Measurements from ENCODE around the gene TLR2.
"Not testable (repeated sequence)": the region's sequence is repeated elsewhere in the genome, so short reads cannot be mapped to it uniquely, and the experiment has no call there.

TLR2 gene

DNA sequence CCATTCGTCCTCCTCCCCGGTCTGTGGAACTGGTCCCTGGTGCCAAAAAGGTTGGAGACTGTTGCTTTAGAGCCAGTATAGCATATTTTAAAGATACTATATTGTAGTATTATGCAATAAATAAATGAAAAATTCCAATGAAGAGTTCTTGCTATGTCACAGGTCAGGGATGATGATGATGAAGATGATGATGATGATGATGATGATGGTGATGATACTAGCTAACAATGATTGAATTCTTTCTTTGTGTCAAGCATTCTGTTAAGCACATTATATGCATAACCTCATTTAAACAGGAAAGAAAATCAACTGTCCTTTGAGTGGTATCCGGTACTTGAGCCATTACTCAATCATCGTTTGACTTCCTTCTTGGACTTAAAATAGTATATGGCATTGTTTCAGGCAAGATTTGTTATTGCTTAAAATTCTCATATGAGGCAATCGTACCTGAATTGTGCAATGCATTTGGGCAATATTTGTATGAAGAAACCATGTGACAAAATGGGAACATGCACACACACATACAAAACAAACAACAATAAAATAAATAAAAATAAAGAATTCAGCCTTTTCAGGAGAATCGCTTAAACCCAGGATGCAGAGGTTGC, 22.8 kb upstream of the TLR2 start:
- DNase-seq (ENCODE audit: low spot score), result no peak

DNA sequence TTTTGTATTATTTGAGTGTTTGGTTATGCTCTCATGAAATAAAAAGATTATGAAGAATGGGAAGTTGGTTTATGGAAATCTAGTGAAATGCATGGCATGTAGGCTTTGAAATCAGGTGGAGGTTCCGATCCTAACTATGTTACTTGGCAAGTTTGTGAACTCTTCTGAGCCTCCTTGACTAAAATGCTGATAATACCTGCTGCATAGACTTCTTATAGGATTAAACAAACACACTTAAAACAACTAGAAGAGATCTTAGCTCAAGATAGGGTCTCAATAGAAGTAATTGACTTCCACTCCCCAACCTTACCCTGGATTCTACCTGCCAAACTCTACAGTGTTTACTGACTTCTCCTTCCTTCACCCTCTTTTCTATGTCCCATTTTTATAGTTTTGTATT, 22.2 kb upstream of the TLR2 start:
- no peak for DNase-seq (ENCODE audit: low spot score)

DNA sequence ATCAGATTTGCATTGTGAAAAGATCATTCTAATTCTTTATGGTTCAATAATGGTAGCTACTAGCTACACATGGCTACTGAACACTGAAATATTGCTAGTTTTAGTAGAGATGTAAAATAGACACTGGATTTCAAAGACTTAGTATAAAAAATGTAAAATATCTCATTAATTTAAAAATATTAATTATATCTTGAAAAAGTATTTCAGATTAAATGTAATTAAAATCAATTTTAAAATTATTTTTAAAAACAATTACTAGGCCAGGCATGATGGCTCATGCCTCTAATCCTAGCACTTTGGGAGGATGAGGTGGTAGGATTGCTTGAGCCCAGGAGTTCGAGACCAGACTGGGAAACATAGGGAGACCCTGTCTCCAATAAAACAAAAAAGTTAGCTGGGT, 20.4 kb upstream of the TLR2 start:
- DNase-seq (ENCODE audit: low spot score), result no peak

DNA sequence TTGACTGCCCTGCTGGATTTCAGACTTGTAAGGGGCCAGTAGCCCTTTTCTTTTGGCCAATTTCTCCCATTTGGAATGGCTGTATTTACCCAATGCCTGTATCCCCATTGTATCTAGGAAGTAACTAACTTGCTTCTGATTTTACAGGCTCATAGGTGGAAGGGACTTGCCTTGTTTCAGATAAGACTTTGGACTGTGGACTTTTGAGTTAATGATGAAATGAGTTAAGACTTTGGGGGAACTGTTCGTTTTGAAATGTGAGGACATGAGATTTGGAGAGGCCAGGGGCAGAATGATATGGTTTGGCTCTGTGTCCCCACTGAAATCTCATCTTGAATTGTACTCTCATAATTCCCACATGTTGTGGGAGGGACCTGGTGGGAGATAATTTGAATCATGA, 17.6 kb upstream of the TLR2 start:
- not testable (repeated sequence) for DNase-seq (ENCODE audit: low spot score)

DNA sequence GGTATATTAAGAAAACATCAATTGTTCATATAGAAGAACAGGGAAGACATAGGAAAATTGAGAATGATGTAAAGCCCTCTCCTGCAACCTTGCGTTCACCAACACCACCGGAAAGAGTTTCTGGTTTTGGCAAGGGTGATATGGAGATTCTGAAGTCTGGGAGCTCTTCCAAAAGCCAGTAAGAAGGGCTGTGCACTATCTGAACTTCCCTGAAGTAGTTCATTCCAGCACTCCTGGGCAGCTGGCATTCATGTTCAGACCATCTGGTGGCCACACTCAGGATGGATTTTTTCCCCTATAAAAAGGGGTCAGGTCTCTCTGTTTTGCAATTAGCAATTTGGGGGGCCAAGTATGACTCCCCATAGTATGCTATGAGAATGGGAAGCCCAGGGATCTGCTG, 15.4 kb upstream of the TLR2 start:
- no peak for DNase-seq (ENCODE audit: low spot score)

DNA sequence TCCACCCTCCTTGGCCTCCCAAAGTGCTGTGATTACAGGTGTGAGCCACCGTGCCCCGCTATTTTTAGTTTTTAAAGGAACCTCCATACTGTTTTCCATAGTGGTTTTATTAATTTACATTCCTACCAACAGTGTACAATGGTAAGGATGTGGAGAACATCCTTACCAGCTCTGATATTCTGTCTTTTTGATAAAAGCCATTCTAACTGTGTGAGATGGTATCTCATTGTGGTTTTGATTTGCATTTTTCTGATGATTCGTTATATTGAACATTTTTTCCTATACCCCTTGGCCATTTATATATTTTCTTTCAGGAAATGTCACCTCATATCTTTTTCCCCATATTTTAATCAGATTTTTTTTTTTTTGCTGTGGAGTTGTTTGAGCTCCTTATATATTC, 14.2 kb upstream of the TLR2 start:
- DNase-seq (ENCODE audit: low spot score), result no peak

DNA sequence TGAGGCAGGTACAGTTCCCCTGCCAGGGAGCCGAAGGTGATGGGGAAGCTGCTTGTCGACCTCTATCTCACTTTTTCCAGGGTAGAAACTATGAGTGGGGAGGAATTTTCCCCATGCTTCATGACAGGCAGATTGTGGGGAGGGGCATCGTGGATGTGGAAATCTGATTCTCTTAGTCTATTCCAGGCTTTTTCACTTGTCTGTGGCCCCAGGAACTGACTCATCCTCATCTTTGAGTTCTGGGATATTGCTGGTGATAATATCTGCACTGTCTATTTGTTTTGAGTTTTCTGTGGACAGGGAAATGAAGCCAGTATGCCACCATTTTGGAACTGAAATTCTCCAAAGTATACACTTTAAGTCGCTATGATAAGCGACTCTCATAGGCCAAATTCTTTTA, 7.6 kb upstream of the TLR2 start:
- no peak for DNase-seq (ENCODE audit: low spot score)

DNA sequence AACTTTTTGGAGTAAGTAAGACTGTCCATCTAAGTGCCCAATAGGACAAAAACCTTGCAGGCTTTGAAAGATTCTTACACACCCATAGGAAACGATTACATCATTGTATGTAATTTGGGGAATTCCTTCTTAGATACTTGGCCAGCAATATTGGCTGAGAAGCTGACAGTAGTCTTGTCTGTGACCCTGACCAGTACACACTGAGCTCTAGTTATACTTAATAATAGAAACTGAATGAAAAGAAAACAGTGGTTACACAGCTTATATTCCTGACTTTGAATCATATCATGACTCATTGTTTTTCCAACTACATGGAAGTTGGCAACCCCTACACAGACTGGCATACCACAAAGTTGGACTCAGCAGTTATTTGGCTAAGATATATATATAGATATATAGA, 7.1 kb upstream of the TLR2 start:
- no peak for DNase-seq (ENCODE audit: low spot score)

DNA sequence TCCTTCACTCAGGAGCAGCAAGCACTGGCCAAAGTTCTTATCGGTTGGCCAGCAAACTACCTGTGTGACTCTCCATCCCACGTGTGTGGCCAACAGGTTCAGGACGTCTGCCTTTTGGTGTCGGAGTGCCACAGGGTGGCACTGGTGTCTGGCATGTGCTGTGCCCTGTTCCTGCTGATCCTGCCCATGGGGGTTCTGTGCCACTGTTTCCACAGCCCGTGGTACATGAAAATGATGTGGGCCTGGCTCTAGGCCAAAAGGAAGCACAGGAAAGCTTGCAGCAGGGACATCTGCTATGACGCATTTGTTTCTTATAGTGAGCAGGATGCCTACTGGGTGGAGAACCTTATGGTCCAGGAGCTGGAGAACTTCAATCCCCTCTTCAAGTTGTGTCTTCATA, 4.6 kb upstream of the TLR2 start:
- DNase-seq (ENCODE audit: low spot score), result no peak

DNA sequence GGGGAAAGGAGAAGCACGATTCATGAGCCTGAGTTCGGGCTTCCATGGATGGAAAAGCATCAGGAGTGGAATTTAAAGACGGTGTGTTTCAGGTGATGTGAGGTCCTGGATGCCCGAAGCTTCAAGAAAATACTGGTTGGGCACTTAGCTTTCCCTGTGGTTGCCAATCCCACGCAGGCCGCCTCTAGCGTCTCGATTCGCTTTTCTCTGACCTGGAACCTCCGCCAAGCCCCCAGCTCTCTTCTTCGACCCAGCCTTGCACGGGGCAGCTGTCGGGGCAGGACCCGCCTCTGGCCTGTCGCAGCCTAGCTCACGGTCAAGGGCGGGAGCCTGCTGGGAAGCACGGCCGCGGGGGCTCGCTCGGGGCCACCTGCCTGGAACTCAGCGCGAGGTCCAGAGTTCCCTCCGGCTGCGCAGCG, 308 bp upstream of the TLR2 start:
- no peak for DNase-seq (ENCODE audit: low spot score)

DNA sequence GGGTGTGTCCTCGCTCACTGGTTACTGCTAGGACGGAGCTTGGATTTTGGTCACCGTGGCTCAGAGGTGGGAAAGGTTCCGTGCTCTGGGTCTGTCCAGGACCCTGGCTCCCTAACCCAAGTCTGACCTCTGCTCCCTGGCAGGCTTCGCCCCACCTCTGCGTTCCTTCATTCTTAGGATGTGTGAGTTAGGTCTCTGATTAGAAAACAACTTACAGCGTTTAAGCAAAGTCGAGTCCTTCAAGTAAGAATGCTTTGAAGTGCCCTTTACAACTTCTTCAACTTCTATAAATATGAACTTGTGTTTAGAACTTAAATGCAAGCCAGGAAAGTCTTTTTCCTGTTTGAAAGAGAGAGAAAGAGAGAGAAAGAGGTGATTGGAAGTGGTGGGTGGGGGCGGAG, 891 bp downstream of the TLR2 start:
- no peak for DNase-seq (ENCODE audit: low spot score)

DNA sequence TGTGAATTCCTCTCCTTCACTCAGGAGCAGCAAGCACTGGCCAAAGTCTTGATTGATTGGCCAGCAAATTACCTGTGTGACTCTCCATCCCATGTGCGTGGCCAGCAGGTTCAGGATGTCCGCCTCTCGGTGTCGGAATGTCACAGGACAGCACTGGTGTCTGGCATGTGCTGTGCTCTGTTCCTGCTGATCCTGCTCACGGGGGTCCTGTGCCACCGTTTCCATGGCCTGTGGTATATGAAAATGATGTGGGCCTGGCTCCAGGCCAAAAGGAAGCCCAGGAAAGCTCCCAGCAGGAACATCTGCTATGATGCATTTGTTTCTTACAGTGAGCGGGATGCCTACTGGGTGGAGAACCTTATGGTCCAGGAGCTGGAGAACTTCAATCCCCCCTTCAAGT, 20.4 kb downstream of the TLR2 start:
- DNase-seq (ENCODE audit: low spot score), result no peak

DNA sequence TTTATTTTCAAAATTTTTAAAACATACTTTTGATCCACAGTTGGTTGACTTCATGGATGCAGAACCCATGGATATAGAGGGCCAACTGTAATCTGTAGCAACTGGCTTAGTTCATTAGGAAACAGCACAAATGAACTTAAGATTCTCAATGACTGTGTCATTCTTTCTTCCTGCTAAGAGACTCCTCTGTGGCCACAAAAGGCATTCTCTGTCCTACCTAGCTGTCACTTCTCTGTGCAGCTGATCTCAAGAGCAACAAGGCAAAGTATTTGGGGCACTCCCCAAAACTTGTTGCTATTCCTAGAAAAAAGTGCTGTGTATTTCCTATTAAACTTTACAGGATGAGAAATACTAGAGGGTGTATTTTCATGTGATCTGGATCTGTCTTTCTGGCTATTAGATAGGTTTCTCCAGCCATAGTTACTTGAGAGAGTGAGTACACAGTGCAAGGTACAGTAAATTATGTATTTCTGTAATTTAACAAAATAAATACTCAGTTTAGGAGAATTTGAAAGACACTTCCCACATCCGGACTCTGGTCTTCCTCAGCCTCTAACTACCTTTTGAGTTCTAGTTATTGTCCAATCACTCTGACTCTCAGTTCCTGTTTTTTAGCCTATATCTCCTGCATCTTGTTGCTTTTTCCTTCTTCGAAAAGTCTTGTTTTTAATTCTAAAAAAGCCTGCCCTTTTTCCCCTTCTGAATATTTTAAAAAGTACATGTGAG, 21.8 kb downstream of the TLR2 start:
- DNase-seq (ENCODE audit: low spot score), result no peak

DNA sequence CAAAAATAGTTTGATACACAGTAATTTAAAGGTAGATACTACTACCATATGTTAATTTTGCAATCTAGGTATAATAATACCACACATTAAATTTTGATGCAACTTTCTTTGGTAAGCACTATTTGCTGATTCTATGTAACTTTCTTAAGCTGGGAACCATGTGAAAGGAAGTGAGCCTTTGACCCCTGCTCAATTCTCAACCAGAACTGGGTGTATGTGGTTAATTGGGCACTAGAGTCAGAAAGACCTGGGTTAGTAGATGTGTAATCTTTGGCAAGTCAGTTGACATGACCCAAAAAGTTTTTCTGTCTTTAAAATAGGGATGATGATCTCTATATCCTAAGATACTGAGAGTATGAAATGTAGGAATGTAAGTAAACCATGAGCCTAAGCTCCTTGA, 22.4 kb downstream of the TLR2 start:
- no peak for DNase-seq (ENCODE audit: low spot score)

DNA sequence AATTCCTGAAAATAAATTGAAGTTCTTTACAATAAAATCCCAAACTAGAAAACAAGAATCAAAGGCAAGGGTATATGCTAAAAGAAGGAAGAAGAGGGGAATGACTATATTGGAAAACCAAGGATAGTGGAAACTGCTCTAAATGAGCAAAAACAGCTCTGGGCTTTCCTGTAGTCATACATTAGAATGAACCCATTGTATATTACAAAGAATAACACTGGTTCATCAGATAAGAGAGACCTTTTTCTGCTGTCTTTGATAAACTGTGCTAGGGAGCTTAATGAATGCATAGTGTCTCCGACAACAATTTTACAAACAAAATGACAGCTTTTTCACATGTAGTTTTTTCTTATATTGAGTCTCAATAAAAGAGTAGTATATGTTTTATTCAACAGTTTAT, 26.6 kb downstream of the TLR2 start:
- no peak for DNase-seq (ENCODE audit: low spot score)

DNA sequence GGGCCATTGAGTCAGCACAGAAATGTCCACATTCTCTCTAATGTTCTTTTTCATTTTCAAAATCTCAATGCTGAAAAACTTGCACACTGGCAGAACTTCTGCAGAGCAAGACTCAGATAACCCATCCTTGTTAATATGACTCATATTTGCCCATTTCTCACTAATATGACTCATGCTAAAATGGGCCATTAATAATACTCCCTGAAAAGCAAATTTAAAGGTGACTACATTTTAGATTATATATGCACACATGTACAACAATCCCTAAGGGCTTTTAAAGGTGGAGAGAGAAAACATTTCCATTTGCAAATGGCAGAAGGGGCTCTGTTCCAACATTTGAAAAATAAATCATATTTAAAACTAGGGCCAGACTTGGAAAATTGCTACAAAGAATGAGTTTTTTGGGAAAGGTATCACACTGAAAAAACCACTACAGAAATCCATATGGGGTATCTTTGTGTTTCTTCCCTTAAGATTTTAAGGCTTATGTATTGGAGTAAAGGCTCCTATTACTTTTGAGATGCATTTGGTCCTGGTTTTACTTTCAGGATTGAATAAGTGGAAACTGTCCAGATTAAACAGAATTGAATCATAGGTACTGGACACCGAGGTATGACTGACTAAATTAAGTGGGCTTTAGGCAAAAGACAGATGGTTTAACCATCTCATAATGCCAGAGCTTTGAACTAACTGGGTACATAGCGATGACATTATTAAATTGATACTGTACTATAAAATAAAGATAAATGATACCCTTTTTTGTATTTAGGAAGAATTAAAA, 30.0 kb downstream of the TLR2 start:
- no peak for DNase-seq (ENCODE audit: low spot score)

DNA sequence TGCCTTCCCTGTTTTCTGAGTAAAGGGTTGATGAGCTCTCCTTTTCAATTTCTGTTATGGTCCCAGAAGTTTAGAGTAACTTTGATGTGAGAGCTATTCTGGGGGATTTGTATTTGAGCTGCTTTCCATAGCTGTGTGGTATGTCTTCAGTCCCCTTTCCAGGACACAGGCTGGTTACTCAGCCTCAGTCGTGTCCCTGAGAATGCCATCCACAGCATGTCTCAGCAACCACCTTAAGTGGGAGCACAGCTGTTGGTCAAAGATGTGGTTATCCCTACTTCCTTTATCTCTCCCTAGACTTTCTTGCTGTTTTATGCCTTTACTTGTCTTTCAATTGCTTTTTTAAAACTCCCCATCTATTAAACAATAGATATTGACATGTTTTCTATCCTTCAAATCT, 38.0 kb downstream of the TLR2 start:
- no peak for DNase-seq (ENCODE audit: low spot score)

DNA sequence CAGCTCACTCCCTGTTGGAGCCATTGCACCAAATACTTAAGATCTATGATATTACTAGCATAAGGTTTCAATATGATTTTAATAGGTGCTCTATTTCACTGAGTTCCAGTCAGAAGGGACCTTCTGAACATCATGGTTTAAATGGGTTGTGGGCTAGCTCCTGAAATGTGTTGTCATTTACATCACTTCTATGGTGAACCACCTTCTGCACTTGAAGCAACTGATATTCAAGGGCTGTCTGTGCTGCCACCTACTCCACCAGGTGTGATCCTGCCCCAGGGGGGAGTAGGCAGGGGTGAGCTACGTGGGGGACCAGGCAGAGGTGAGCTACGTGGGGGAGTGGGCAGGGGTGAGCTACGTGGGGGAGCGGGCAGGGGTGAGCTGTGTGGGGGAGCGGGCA, 40.5 kb downstream of the TLR2 start:
- no peak for DNase-seq (ENCODE audit: low spot score)

DNA sequence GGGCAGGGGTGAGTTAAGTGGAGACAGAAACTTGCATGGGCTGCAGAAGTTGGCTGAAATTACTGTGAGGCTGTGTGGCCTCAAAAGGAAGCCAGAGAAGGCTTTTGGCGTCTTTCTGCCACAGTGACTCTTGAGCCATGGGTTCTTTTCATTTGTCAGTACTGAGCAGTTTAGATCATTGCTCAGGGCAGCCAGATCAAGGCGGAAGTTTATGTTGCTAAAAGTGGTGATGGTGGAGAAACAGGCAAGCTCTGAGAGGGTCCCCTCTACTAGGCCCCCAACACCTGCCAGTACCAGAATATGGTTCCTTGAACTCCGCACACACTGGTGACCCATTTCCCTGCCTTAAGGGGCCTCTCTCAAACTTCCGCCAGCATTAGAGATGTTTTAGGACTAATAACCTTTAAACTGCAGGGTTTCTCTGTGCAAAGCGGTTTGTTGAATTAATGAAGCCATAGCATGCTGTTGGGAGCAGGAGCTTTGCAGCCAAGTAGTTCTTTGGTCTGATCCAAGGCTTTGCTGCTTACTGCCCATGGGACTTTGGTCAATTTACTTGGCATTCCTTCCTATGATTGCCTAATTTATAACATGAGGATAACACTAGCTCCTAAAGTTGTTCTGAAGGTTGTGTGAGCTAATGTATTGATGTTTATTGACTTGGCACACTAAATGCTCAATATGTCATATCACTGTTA, 41.2 kb downstream of the TLR2 start:
- DNase-seq (ENCODE audit: low spot score), result no peak

DNA sequence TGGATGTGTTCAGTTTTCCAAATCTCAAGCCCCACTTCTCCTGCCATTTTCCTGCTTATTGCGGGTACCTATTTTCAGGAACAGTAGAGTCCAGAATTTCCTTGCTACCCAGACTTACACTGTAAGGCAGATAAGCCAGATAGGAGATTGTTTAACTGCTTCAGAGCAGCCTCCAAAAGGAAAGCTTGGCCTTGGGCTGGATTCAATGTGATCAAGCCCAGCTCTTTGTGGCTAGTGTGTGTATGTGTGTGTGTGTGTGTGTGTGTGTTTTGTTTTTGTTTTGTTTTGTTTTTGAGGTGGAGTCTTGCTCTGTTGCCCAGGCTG, 41.7 kb downstream of the TLR2 start:
- no peak for DNase-seq (ENCODE audit: low spot score)

DNA sequence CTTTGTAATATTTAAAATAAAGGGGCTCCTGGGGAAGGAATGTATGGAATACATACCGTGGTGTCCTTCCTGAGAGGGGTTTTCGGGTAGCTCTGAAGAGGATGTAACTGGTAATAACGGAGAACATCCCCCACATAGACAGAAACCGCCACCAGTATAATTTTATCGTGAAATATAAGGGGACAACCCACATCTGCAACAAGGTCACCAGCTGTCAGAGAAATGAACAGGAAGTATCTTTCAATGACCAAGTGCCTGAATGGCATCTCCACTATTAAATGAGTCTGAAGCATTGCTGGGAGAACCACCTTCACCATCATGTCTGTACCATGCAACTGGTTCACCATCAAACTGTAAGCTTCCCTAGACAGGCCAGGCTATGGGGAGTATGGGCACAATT, 44.1 kb downstream of the TLR2 start:
- no peak for DNase-seq (ENCODE audit: low spot score)

DNA sequence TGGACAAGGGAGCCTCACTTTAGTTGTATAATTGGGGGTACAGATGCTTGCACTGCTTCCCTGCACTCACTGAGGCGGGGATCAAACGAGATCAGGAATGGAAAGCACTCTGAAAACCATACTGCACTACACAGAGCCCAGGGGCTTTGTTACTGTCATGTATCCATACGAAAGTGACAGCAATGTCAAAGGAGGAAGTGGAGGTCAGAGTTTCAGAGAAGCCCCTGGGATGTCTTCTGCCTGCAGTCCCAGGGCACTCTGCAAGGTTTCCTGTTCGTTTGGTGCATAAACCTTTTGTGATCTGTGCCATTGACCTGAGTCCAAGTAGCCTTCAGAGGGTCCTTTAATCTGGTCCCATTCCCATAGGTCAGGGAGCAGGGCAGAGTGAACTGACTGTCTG, 44.6 kb downstream of the TLR2 start:
- no peak for DNase-seq (ENCODE audit: low spot score)

DNA sequence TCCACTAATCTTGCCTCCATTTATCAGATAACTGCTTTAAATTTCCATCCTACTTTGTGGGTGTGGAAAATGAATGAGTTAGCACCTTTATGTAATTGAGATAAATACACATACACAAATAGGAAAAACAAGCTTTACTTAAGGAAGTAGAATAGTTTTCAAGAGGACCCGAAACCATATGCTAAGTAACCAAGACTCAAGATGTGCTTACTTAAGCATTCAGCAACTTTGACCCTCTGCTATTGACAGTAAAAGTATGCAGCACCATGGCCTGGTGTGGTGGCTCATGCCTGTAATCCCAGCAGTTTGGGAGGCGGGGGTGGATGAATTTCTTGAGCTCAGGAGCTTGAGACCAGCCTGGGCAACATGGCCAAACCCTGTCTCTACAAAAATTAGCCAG, 45.8 kb downstream of the TLR2 start:
- no peak for DNase-seq (ENCODE audit: low spot score)
